Endodermal cell (in vitro differentiated cells): Measurements from ENCODE around the gene CRKL. TPM values are rescaled to one million over a fixed set of nuclear protein-coding genes. Genes with fewer than 3 reads are reported as not detected.

Experiments used
- DNase-seq: peaks from one replicate; pipeline ENCODE4 v3.0.0-alpha.2; 2017
- H3K27ac ChIP-seq: 2 replicates; pipeline ENCODE4 v1.5.1; 2013; ENCODE audit warnings: mild to moderate bottlenecking, low read depth, low read length, moderate library complexity
- H3K27me3 ChIP-seq: 2 replicates; pipeline ENCODE4 v1.6.1; 2013; ENCODE audit warnings: mild to moderate bottlenecking, low read length, moderate library complexity; ENCODE audit not compliant: insufficient read depth, control insufficient read depth, poor library complexity, severe bottlenecking
- H3K36me3 ChIP-seq: 2 replicates; pipeline ENCODE4 v1.7.0; 2013; ENCODE audit warnings: mild to moderate bottlenecking, low read length, moderate library complexity; ENCODE audit not compliant: control insufficient read depth, insufficient read depth
- H3K4me1 ChIP-seq: one replicate; pipeline ENCODE4 v1.7.0; 2013; ENCODE audit warnings: low read length; ENCODE audit not compliant: control insufficient read depth, insufficient read depth
- H3K4me3 ChIP-seq: 2 replicates; pipeline ENCODE4 v1.5.1; 2013; ENCODE audit warnings: mild to moderate bottlenecking, low read length, moderate library complexity
- H3K9ac ChIP-seq: 2 replicates; pipeline ENCODE4 v1.6.1; 2013; ENCODE audit warnings: mild to moderate bottlenecking, low read length, moderate library complexity; ENCODE audit not compliant: poor library complexity, severe bottlenecking; ENCODE audit errors: extremely low read depth
- H3K9me3 ChIP-seq: 2 replicates; pipeline ENCODE4 v1.6.1; 2013; ENCODE audit warnings: mild to moderate bottlenecking, low read length, moderate library complexity; ENCODE audit not compliant: control insufficient read depth
- H3K27ac Mint-ChIP-seq: 2 replicates; pipeline ENCODE4 v1.8.0; 2020; ENCODE audit warnings: mixed read lengths
- H3K27me3 Mint-ChIP-seq: 2 replicates; pipeline ENCODE4 v1.8.0; 2021; ENCODE audit warnings: mild to moderate bottlenecking, mixed read lengths; ENCODE audit not compliant: insufficient read depth
- H3K36me3 Mint-ChIP-seq: 2 replicates; pipeline ENCODE4 v1.8.0; 2020; ENCODE audit warnings: low read depth, mixed read lengths
- H3K4me1 Mint-ChIP-seq: 2 replicates; pipeline ENCODE4 v1.8.0; 2020; ENCODE audit warnings: mixed read lengths
- H3K4me3 Mint-ChIP-seq: 2 replicates; pipeline ENCODE4 v1.8.0; 2020; ENCODE audit warnings: mild to moderate bottlenecking, moderate library complexity, mixed read lengths
- H3K9me3 Mint-ChIP-seq: 2 replicates; pipeline ENCODE4 v1.8.0; 2020; ENCODE audit warnings: mild to moderate bottlenecking, mixed read lengths
- CTCF ChIP-seq: fragments of 200-600 bp; sonication (generic); conservative IDR thresholded peaks from 2 replicates; pipeline ENCODE4 v1.5.0; 2021; ENCODE audit warnings: antibody characterized with exemption, mild to moderate bottlenecking
- WGBS, 2 experiments: methylation state at CpG; one replicate each; pipeline versions ENCODE4 v1.1.5 to v1.1.7; 2013; ENCODE audit warnings: missing lambda C conversion rate in 2 of 2, mixed read lengths in 1 of 2; ENCODE audit not compliant: insufficient coverage in 1 of 2, insufficient read length in 1 of 2; 5-methylcytosine and 5-hydroxymethylcytosine counted together
- total RNA-seq, 2 donors: library from RNA; stranded (reverse); fragmentation: NEBNext Ultra II Directional in 1 of 2; extraction: Animal tissue kit (Norgen Biotek cat#: 25700) in 1 of 2; gene quantifications; 2 replicates in 1 of 2; 3 replicates in 1 of 2; pipeline ENCODE4 v1.2.1, GENCODE V29; 2021

Gene CRKL
- total RNA-seq, 2 donors from 2014 or later, result 89.5 to 104 TPM

GRCh38 chr22:20996031-20996410, 78.8 kb downstream of the CRKL start:
- no peak for DNase-seq
- H3K4me1 Mint-ChIP-seq, result peaks cover 6% of the 10 kb centered on the region
- H3K9ac ChIP-seq, result no peak overlapping the region
- H3K9me3 ChIP-seq, result no peaks in the 10 kb centered on the region
- H3K27ac Mint-ChIP-seq, result no peak overlapping the region
- peaks cover 11% of the 10 kb centered on the region for H3K4me1 ChIP-seq
- H3K27ac ChIP-seq, result no peak overlapping the region
- no peaks in the 10 kb centered on the region for H3K9me3 Mint-ChIP-seq
- WGBS, 2 experiments, result 93 to 98% methylated on average over 9 to 10 of the region's 10 CpGs
- H3K36me3 ChIP-seq, result peaks cover 7% of the 10 kb centered on the region
- TF ChIP-seq CTCF, result no peak
- H3K27me3 Mint-ChIP-seq, result no peaks in the 10 kb centered on the region
- no peaks in the 10 kb centered on the region for H3K27me3 ChIP-seq
- H3K4me3 Mint-ChIP-seq, result no peak overlapping the region
- H3K36me3 Mint-ChIP-seq, result peaks cover 12% of the 10 kb centered on the region
- no peak overlapping the region for H3K4me3 ChIP-seq

- H3K36me3 ChIP-seq, result peaks cover 7% of the 10 kb centered on the region
- no peak overlapping the region for H3K27ac ChIP-seq
- H3K9me3 ChIP-seq, result no peaks in the 10 kb centered on the region
- 94 to 97% methylated on average over 18 to 27 of the region's 27 CpGs for WGBS, 2 experiments
- H3K27ac Mint-ChIP-seq, result no peak overlapping the region
- no peak for DNase-seq
- no peak overlapping the region for H3K9ac ChIP-seq
- no peaks in the 10 kb centered on the region for H3K27me3 Mint-ChIP-seq
- H3K9me3 Mint-ChIP-seq, result no peaks in the 10 kb centered on the region
- no peaks in the 10 kb centered on the region for H3K27me3 ChIP-seq
- H3K36me3 Mint-ChIP-seq, result peaks cover 10% of the 10 kb centered on the region
- peaks cover 11% of the 10 kb centered on the region for H3K4me1 ChIP-seq
- no peak for TF ChIP-seq CTCF
- peaks cover 8% of the 10 kb centered on the region for H3K4me1 Mint-ChIP-seq
- H3K4me3 Mint-ChIP-seq, result no peak overlapping the region
- H3K4me3 ChIP-seq, result no peak overlapping the region
Observed at GRCh38 chr22:20996598-20997535, 79.7 kb downstream of the CRKL start.

- no peak for DNase-seq
- Mint-ChIP-seq H3K36me3 (peaks cover 10% of the 10 kb centered on the region), H3K4me3 (no peak overlapping the region), H3K27me3 (no peaks in the 10 kb centered on the region), H3K4me1 (peaks cover 8% of the 10 kb centered on the region), H3K9me3 (no peaks in the 10 kb centered on the region), H3K27ac (no peak overlapping the region)
- H3K4me3 ChIP-seq, result no peak overlapping the region
- WGBS, 2 experiments, result 95 to 99% methylated on average over 8 to 13 of the region's 13 CpGs
- no peaks in the 10 kb centered on the region for H3K27me3 ChIP-seq
- TF ChIP-seq CTCF, result no peak
- peaks cover under 1% of the 10 kb centered on the region for H3K36me3 ChIP-seq
- no peak overlapping the region for H3K27ac ChIP-seq
- H3K9ac ChIP-seq, result no peak overlapping the region
- H3K4me1 ChIP-seq, result peaks cover 11% of the 10 kb centered on the region
- H3K9me3 ChIP-seq, result no peaks in the 10 kb centered on the region
Observed at GRCh38 chr22:20997536-20998257, 80.5 kb downstream of the CRKL start.
